GM13976 (cell line): ENCODE data around the gene DIRAS2.

Experiments
- DNase-seq: peaks from one replicate; pipeline ENCODE4 v3.0.0; 2012; ENCODE audit warnings: low spot score
- in situ Hi-C: fragments of 300-500 bp; cut with MboI; formaldehyde crosslinking; loops from one replicate; pipeline ENCODE4 v1.12.0; 2022; ENCODE audit warnings: low sequenced_read_pairs, mixed read lengths, inconsistent platforms; ENCODE audit not compliant: unreplicated experiment
- TF ChIP-seq, protein P1 (sequence below): IDR thresholded peaks from 2 replicates; pipeline ENCODE4 v1.5.1; 2012; ENCODE audit warnings: borderline replicate concordance, mild to moderate bottlenecking; ENCODE audit not compliant: insufficient read depth; ENCODE audit errors: extremely low read depth, missing control alignments, control extremely low read depth

Gene DIRAS2

DNA sequence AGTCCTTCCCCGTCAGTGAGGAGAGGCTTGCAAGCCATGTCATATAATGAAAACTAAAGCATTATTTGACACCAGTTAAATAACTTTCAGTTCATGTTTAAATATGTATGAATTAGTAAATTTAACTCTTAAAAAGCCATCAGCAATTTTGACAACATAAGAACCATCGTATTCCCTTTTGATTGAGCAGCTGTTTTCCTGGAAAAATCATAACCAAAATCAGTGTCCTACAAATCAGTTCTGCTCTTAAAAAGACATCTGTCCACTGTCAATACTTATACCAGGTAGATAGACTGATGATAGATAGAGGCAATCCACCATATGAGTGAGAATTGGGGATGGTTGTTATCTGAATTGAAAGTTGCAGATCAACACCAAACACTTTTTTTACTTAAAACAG lies 2.3 kb downstream of the DIRAS2 start:
- TF ChIP-seq, protein P1, sequence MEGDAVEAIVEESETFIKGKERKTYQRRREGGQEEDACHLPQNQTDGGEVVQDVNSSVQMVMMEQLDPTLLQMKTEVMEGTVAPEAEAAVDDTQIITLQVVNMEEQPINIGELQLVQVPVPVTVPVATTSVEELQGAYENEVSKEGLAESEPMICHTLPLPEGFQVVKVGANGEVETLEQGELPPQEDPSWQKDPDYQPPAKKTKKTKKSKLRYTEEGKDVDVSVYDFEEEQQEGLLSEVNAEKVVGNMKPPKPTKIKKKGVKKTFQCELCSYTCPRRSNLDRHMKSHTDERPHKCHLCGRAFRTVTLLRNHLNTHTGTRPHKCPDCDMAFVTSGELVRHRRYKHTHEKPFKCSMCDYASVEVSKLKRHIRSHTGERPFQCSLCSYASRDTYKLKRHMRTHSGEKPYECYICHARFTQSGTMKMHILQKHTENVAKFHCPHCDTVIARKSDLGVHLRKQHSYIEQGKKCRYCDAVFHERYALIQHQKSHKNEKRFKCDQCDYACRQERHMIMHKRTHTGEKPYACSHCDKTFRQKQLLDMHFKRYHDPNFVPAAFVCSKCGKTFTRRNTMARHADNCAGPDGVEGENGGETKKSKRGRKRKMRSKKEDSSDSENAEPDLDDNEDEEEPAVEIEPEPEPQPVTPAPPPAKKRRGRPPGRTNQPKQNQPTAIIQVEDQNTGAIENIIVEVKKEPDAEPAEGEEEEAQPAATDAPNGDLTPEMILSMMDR, result no peak
- DNase-seq, result no peak
- in situ Hi-C loops, result no loop called here

DNA sequence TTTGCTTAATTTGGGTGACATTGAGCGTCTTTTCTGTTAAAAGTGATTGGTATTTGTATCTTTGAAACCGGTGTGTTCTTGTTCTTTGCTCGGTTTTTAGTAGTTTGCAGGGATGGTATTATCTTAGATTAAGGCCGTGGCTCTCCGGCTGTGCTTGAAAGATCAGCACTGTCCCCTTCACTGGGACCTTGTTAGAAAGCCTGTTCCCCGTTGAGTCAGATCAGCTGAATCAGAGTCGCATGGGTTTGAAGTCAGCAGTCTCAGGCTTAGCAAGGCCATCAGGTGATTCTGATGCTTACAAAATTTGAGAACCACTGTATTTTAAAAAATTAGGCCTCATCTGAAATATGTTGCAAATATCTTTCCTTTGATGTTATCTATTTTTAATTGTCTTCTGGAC lies 5.0 kb downstream of the DIRAS2 start:
- no peak for DNase-seq
- TF ChIP-seq, protein P1, result no peak
- in situ Hi-C loops, result no loop called here

DNA sequence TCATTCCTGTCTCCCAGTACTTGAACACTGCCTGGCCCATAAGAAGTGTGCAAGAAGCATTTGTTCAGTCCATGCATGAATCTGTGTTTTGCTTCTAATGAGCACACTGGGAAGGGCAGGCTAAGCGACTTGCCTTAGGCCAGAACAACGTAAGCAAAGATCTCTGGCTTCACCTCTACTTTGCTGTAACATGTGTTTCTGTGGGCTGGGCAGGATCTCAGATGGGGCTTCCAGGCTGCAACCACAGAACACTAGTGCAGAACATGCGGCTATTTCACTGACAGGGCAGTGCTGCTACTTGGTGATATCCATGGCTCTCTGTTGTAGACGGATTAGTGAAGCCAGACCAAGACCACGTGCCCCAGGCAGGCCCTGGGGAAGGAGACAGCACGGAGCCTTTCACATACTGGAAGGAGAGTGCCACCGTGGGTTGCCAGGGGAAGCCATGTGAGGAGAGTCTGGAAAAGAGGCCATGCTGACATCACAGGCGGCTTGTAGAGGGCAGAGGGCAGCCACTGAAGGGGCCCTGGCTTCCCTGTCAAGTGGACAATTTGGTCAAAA lies 9.9 kb downstream of the DIRAS2 start:
- no peak for DNase-seq
- in situ Hi-C loops, result no loop called here
- TF ChIP-seq, protein P1, result no peak

DNA sequence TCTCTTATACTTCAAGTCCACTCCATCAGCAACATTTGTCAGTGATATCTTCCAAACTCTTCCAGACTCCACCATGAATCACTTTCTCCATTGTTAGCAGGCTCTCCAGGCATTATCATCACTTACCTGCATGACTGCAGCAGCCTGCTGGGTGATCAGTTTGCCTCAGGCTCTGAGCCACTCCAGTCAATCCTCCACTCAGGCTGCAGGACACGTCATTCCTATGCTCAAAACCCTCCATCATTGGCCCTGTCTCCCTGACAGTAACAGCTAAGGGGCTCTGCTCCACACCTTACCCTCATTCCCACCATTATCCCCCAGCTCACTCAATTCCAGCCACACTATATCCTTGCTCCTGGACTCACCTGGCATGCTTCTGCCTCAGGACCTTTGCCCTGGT lies 10.7 kb downstream of the DIRAS2 start:
- in situ Hi-C loops, result no loop called here
- DNase-seq, result no peak
- TF ChIP-seq, protein P1, result no peak

DNA sequence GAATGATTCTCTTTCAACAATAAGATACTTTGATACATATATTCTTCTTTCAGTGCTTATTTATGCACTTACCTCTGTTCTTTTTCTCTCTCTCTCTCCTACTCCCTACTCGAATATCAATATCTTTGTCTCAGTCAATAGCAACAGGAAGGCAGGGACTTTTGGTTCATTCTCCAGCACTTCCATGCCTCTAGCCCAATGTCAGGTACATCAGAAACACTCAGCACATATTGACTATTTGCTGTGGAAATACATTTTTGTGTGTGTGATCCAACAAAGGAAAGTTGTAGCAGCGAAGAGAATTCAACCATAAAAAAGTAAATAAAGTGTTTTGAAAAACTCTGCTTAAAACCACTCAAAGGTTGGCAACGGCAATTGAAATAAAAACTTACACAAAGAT lies 12.6 kb downstream of the DIRAS2 start:
- no peak for DNase-seq
- in situ Hi-C loops, result no loop called here
- TF ChIP-seq, protein P1, result no peak

DNA sequence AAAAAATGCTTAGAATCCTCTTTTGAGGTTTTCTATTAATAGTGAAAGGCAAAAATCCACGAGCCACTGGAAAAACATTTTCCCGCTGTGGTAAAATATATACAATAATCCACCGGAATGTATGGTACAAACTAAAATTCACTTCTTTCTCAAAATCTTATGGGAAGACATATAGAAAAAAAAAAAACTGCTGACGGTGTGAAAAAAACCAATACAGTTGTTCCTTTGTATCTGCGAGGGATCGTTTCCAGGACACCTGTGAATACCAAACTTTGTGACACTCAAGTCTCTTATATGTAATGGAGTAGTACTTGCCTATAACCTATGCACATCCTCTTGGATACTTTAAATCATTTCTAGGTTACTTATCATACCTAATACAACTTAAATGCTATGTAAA lies 13.3 kb downstream of the DIRAS2 start:
- TF ChIP-seq, protein P1, result no peak
- in situ Hi-C loops, result no loop called here
- DNase-seq, result no peak

DNA sequence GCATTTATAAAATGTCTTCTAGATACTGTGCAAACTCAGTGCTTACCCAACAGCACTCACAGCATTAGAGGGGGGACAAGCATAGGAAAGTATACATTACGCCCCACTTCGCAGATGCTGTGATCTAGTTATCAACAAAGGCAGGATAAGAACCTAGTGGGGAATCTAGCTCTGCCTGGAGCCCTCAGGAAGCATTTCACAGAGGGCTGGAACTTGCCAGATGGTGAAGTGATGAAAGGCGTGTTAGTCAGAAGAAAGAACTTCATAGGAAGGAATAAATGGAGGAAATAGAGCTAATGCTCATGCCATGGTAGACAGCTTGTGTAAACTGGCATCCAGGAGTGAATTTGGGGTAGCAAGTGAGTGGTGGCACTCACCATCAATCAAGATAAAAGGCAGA lies 25.8 kb downstream of the DIRAS2 start:
- in situ Hi-C loops, result no loop called here
- TF ChIP-seq, protein P1, result no peak
- DNase-seq, result no peak
